Measurements from ENCODE around the gene MAMLD1. TPM values are rescaled to one million over a fixed set of nuclear protein-coding genes. Genes with fewer than 3 reads are reported as not detected.

Gene MAMLD1
- total RNA-seq, 1 donor from 2014 or later: 3.0 TPM

DNA sequence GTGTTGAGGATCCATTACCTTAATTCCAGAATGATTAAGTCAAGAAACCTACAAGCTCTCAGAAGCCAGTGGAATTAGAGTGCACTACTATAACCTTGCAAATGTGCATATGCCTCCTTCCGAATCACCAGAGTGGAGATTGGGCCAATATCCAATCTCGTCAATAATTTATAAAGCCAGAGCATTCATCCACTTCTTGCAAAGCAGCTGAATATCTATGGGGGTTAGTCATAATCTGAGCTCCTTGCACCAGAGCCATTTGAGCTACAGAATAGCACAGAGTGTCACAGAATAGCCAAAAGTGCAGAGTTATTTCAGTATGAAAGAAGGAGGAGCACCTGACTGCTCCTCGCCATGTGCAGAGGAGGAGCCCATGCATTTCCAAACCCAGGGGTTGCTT, 136.1 kb downstream of the MAMLD1 start:
- intact Hi-C loops (cut with DNase I): no loop called here
- H3K27ac ChIP-seq: no peak overlapping the region
- H3K27me3 ChIP-seq (ENCODE audit: low read depth): no peaks in the 10 kb centered on the region
- TF ChIP-seq, protein P1, sequence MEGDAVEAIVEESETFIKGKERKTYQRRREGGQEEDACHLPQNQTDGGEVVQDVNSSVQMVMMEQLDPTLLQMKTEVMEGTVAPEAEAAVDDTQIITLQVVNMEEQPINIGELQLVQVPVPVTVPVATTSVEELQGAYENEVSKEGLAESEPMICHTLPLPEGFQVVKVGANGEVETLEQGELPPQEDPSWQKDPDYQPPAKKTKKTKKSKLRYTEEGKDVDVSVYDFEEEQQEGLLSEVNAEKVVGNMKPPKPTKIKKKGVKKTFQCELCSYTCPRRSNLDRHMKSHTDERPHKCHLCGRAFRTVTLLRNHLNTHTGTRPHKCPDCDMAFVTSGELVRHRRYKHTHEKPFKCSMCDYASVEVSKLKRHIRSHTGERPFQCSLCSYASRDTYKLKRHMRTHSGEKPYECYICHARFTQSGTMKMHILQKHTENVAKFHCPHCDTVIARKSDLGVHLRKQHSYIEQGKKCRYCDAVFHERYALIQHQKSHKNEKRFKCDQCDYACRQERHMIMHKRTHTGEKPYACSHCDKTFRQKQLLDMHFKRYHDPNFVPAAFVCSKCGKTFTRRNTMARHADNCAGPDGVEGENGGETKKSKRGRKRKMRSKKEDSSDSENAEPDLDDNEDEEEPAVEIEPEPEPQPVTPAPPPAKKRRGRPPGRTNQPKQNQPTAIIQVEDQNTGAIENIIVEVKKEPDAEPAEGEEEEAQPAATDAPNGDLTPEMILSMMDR (IDR thresholded peaks at IDR 0.05): no peak
- no peak overlapping the region for H3K4me3 ChIP-seq
- DNase-seq (no peak), ATAC-seq (no peak)
- H3K36me3 ChIP-seq: no peaks in the 10 kb centered on the region
- H3K9me3 ChIP-seq: no peaks in the 10 kb centered on the region
- peaks cover 10% of the 10 kb centered on the region for H3K4me1 ChIP-seq

DNA sequence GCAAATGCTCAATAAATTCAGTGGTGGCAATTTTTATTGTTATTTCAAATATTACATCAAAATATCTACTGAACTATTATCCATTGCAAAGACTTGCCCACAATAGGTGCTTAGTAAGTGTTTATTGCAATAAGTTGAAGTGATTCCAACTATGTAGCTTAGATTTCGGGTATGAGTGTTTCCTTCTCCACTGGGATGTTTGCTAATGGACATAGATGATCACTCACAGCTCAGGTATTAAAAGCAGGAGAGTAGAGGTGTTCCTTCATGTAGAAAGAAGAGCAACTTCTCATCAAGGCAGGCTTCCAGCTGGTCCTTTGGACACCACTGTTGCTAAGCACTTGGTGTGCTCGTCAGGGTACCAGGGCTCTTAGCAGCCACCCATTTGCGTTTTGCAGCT, 139.0 kb downstream of the MAMLD1 start:
- H3K36me3 ChIP-seq: no peaks in the 10 kb centered on the region
- intact Hi-C loops (cut with DNase I): no loop called here
- DNase-seq (no peak), ATAC-seq (no peak)
- no peaks in the 10 kb centered on the region for H3K27me3 ChIP-seq (ENCODE audit: low read depth)
- H3K4me1 ChIP-seq: peaks cover 14% of the 10 kb centered on the region
- no peak overlapping the region for H3K4me3 ChIP-seq
- H3K27ac ChIP-seq: no peak overlapping the region
- TF ChIP-seq, protein P1 (IDR thresholded peaks at IDR 0.05): no peak
- no peaks in the 10 kb centered on the region for H3K9me3 ChIP-seq

DNA sequence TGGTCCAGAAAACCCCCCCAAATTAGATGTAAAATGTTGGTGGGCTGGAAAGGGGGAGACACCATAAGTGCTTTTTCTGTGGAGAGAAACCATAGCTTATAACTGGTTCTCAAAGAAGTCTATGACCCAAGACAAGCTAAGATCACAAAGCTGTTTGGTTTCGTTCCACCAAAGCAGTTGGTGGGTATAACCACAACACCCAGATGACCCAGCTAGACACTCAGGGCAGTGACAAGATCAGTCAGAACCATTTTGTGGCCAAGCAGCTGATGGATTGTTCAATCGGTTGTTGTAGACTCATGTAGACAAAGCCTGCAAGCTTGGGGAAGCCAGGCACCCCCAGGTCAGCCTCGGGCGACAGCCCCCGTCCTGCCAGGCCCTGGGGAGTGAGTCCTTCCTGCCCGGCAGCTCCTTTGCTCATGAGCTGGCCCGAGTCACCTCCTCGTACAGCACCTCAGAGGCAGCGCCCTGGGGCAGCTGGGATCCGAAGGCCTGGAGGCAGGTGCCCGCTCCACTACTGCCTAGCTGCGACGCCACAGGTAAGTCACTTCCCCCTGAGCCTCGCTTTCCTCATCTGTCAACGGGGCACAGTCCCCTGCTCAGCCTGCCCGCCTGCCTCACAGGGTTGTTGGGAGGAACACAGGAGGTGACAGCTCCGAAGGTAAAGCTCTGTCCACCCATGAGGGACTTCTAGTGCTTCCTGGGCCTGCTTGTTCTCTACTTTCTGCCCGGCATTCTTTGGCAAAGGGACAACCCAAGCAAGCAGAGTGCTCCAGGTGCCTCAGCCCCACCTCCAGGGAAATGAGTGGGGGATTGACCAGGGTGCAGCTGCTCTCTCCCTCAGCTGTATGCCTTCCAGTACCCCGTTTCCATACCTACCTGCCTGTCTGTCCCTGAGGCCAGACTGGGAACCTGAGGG, 140.1 kb downstream of the MAMLD1 start:
- TF ChIP-seq, protein P1 (IDR thresholded peaks at IDR 0.05): no peak
- ATAC-seq (peak in 1 of 2 donors; percentile 28), DNase-seq (no peak)

DNA sequence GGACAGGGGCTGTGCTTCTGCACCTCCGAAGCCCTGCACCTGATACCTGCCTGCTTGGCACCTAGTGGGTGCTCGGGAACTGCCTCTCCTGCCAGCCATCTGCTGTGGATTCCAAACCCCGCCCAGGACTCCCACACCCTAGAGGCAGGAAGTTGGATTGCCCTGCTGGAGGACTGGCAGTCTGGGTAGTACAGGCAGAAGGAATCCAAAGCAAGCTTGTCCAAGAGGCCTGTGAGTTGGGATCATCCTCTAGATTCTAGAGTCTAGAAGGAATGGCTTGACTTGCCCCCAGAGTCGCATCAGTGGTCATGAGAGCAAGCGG, 140.7 kb downstream of the MAMLD1 start:
- TF ChIP-seq, protein P1 (IDR thresholded peaks at IDR 0.05): no peak
- H3K4me3 ChIP-seq: no peak overlapping the region
- H3K36me3 ChIP-seq: no peaks in the 10 kb centered on the region
- no peak overlapping the region for H3K27ac ChIP-seq
- DNase-seq (peak; percentile 51), ATAC-seq (peak; percentile 58 to 71)
- peaks cover 23% of the 10 kb centered on the region for H3K4me1 ChIP-seq
- H3K27me3 ChIP-seq (ENCODE audit: low read depth): no peaks in the 10 kb centered on the region
- intact Hi-C loops (cut with DNase I): no loop called here
- H3K9me3 ChIP-seq: no peaks in the 10 kb centered on the region

More for the DNA sequence above, 140.1 kb downstream of the MAMLD1 start:
- no peaks in the 10 kb centered on the region for H3K9me3 ChIP-seq
- H3K27ac ChIP-seq: no peak overlapping the region
- H3K27me3 ChIP-seq (ENCODE audit: low read depth): no peaks in the 10 kb centered on the region
- intact Hi-C loops (cut with DNase I): no loop called here
- no peak overlapping the region for H3K4me3 ChIP-seq
- H3K4me1 ChIP-seq: peaks cover 20% of the 10 kb centered on the region
- no peaks in the 10 kb centered on the region for H3K36me3 ChIP-seq

DNA sequence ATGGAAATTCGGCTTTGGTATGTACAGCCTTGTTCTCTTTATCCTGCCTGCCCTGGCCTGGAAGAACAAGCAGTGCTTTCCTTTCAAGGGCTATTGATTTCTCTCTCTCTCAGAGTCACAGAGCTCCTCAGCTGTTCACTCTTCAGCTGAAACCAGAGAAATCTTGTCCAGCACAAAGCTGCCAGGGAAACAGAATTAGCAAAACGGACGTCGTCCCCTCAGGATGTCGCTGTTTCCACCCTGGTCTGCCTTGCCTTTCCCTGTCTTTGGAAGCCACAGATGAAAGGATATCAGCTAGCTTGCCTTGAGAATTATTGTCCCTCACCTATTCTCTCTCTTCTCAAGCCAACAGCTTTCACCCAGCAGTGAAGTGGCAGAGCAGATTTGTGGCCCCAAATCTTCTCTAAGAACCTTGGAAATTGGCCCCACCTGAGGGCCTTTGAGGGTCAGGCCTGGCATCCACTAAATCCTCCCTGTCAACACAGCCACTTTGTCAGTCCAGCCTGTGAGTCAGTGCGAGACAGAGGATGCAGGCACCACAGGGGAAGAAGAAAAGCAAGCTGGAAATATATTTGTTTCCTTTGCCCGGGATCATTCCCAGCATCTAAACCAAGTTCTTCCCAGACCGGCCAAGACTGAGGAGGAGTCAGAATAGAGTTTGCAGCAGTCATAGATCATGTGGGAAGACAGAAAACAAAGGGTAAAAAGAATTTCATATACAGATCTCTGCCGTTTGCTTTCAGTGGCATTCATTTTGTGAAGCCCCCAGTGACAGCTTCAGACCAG, 141.5 kb downstream of the MAMLD1 start:
- intact Hi-C loops (cut with DNase I): no loop called here
- no peak overlapping the region for H3K4me3 ChIP-seq
- H3K9me3 ChIP-seq: no peaks in the 10 kb centered on the region
- TF ChIP-seq, protein P1 (IDR thresholded peaks at IDR 0.05): no peak
- H3K4me1 ChIP-seq: peaks cover 29% of the 10 kb centered on the region
- H3K27ac ChIP-seq: peak overlapping the region; percentile 6
- no peak for ATAC-seq
- DNase-seq: no peak
- H3K27me3 ChIP-seq (ENCODE audit: low read depth): no peaks in the 10 kb centered on the region
- no peaks in the 10 kb centered on the region for H3K36me3 ChIP-seq

Data from lower lobe of right lung (tissue), 2 donors.